ENCODE results near the gene PRDX1. TPM values are rescaled to one million over a fixed set of nuclear protein-coding genes. Genes with fewer than 3 reads are reported as not detected.
"Not testable (repeated sequence)": the region's sequence is repeated elsewhere in the genome, so short reads cannot be mapped to it uniquely, and the experiment has no call there.

Gene PRDX1
- total RNA-seq, 1 experiment from 2014 or later, result 744 TPM

- TF ChIP-seq CTCF (IDR thresholded peaks at IDR 0.05; ENCODE audit: unreplicated experiment), result no peak
- H3K4me3 Mint-ChIP-seq (ENCODE audit: low read depth, unreplicated experiment), result no peak overlapping the region
- H3K4me1 Mint-ChIP-seq (ENCODE audit: low read depth, unreplicated experiment), result no peaks in the 10 kb centered on the region
- no peaks in the 10 kb centered on the region for H3K27me3 Mint-ChIP-seq (ENCODE audit: unreplicated experiment)
- CTCF ChIA-PET, result interaction anchor here (0.6 kb wide), 1 partner anchor 82 kb away, joined by 3 read pairs; no protein-coding TSS in a partner anchor
- no peak overlapping the region for H3K27ac Mint-ChIP-seq (ENCODE audit: unreplicated experiment)
- H3K9me3 Mint-ChIP-seq (ENCODE audit: low read depth, unreplicated experiment), result no peaks in the 10 kb centered on the region
- no peaks in the 10 kb centered on the region for H3K36me3 Mint-ChIP-seq (ENCODE audit: insufficient read depth, unreplicated experiment)
- BruUV-seq (replicated peaks), result no TSS peak
- intact Hi-C loops (cut with micrococcal nuclease; ENCODE audit: unreplicated experiment), result no loop called here
- no peak for DNase-seq
Measured at GRCh38 chr1:45473302-45473701, 48.4 kb downstream of the PRDX1 start.

- intact Hi-C loops (cut with micrococcal nuclease; ENCODE audit: unreplicated experiment), result no loop called here
- CTCF ChIA-PET, result no interaction called here
- no peak overlapping the region for H3K27ac Mint-ChIP-seq (ENCODE audit: unreplicated experiment)
- H3K27me3 Mint-ChIP-seq (ENCODE audit: unreplicated experiment), result no peaks in the 10 kb centered on the region
- no peak overlapping the region for H3K4me3 Mint-ChIP-seq (ENCODE audit: low read depth, unreplicated experiment)
- H3K9me3 Mint-ChIP-seq (ENCODE audit: low read depth, unreplicated experiment), result no peaks in the 10 kb centered on the region
- no peak for DNase-seq
- H3K36me3 Mint-ChIP-seq (ENCODE audit: insufficient read depth, unreplicated experiment), result no peaks in the 10 kb centered on the region
- no TSS peak for BruUV-seq (replicated peaks)
- no peaks in the 10 kb centered on the region for H3K4me1 Mint-ChIP-seq (ENCODE audit: low read depth, unreplicated experiment)
- TF ChIP-seq CTCF (IDR thresholded peaks at IDR 0.05; ENCODE audit: unreplicated experiment), result no peak
Measured at GRCh38 chr1:45470306-45470798, 51.3 kb downstream of the PRDX1 start.

GRCh38 chr1:45467353-45467752, 54.3 kb downstream of the PRDX1 start:
- H3K27ac Mint-ChIP-seq (ENCODE audit: unreplicated experiment); intact Hi-C loops (cut with micrococcal nuclease; ENCODE audit: unreplicated experiment); BruUV-seq (replicated peaks); H3K27me3 Mint-ChIP-seq (ENCODE audit: unreplicated experiment); H3K4me1 Mint-ChIP-seq (ENCODE audit: low read depth, unreplicated experiment); DNase-seq; H3K4me3 Mint-ChIP-seq (ENCODE audit: low read depth, unreplicated experiment); H3K9me3 Mint-ChIP-seq (ENCODE audit: low read depth, unreplicated experiment); H3K36me3 Mint-ChIP-seq (ENCODE audit: insufficient read depth, unreplicated experiment): not testable (repeated sequence)
- CTCF ChIA-PET, result interaction anchor here (0.6 to 0.7 kb wide), 2 partner anchors 57 to 366 kb away, joined by 3 read pairs; no protein-coding TSS in a partner anchor

- no peak for DNase-seq
- CTCF ChIA-PET, result no interaction called here
Measured at GRCh38 chr1:45465277-45465676, 56.4 kb downstream of the PRDX1 start.

More at GRCh38 chr1:45465277-45465676, 56.4 kb downstream of the PRDX1 start:
- no peaks in the 10 kb centered on the region for H3K27me3 Mint-ChIP-seq (ENCODE audit: unreplicated experiment)
- no peaks in the 10 kb centered on the region for H3K9me3 Mint-ChIP-seq (ENCODE audit: low read depth, unreplicated experiment)
- no TSS peak for BruUV-seq (replicated peaks)
- no peaks in the 10 kb centered on the region for H3K4me1 Mint-ChIP-seq (ENCODE audit: low read depth, unreplicated experiment)
- no peaks in the 10 kb centered on the region for H3K36me3 Mint-ChIP-seq (ENCODE audit: insufficient read depth, unreplicated experiment)
- no peak for TF ChIP-seq CTCF (IDR thresholded peaks at IDR 0.05; ENCODE audit: unreplicated experiment)
- no peak overlapping the region for H3K4me3 Mint-ChIP-seq (ENCODE audit: low read depth, unreplicated experiment)
- intact Hi-C loops (cut with micrococcal nuclease; ENCODE audit: unreplicated experiment), result no loop called here
- H3K27ac Mint-ChIP-seq (ENCODE audit: unreplicated experiment), result no peak overlapping the region

Other genes starting within 250 kb of the PRDX1 start
- 8.4 and 9.7 TPM in 2 replicates for gene HPDL, start 195.0 kb downstream of the PRDX1 start, total RNA-seq (2022)
- gene TOE1, start 181.7 kb downstream of the PRDX1 start, total RNA-seq (2022), result 14.2 TPM in 2 replicates
- gene MUTYH, start 181.4 kb downstream of the PRDX1 start, total RNA-seq (2022), result 48.1 and 53.1 TPM in 2 replicates
- 1.8 and 2.3 TPM in 2 replicates for gene TESK2, start 30.7 kb downstream of the PRDX1 start, total RNA-seq (2022)
- gene CCDC163, start 21.8 kb downstream of the PRDX1 start, total RNA-seq (2022), result 4.9 and 6.0 TPM in 2 replicates
- gene MMACHC, start 21.6 kb downstream of the PRDX1 start, total RNA-seq (2022), result 13.6 and 15.5 TPM in 2 replicates
- gene AKR1A1, start 28.9 kb upstream of the PRDX1 start, total RNA-seq (2022), result 111 and 119 TPM in 2 replicates
- 171 and 185 TPM in 2 replicates for gene NASP, start 62.2 kb upstream of the PRDX1 start, total RNA-seq (2022)
- gene CCDC17, start 102.2 kb upstream of the PRDX1 start, total RNA-seq (2022), result 4.7 and 8.3 TPM in 2 replicates
- 117 and 127 TPM in 2 replicates for gene GPBP1L1, start 164.6 kb upstream of the PRDX1 start, total RNA-seq (2022)
- gene TMEM69, start 166.3 kb upstream of the PRDX1 start, total RNA-seq (2022), result 29.3 and 31.7 TPM in 2 replicates
- 11.6 and 12.3 TPM in 2 replicates for gene IPP, start 228.8 kb upstream of the PRDX1 start, total RNA-seq (2022)

Measured in Calu3 (cell line).